Ovary (tissue), 10 donors: ENCODE measurements around the gene GTF2A2. TPM values are rescaled to one million over a fixed set of nuclear protein-coding genes. Genes with fewer than 3 reads are reported as not detected.

Experiments used
- DNase-seq, 5 donors: peaks; one replicate each; pipeline ENCODE4 v3.0.0-alpha.2; 2019 to 2020
- H3K27ac ChIP-seq, 2 donors: fragments of 200-600 bp; one replicate each; pipeline versions ENCODE4 v1.5.1 to v1.8.0; 2019 to 2022
- H3K27me3 ChIP-seq: fragments of 200-600 bp; one replicate; pipeline ENCODE4 v1.8.0; 2022
- H3K36me3 ChIP-seq: fragments of 200-600 bp; sonication (generic); one replicate; pipeline ENCODE4 v1.5.1; 2019
- H3K4me1 ChIP-seq: one replicate; pipeline ENCODE4 v1.8.1; 2013; ENCODE audit warnings: mild to moderate bottlenecking, moderate library complexity; ENCODE audit not compliant: insufficient read depth
- H3K4me3 ChIP-seq: fragments of 200-600 bp; sonication (generic); one replicate; pipeline ENCODE4 v1.5.1; 2017
- H3K9me3 ChIP-seq, 2 donors: fragments of 200-600 bp in 1 of 2; sonication (generic) in 1 of 2; one replicate each; pipeline versions ENCODE4 v1.5.1 to v1.8.1; 2013 to 2019; ENCODE audit warnings: mild to moderate bottlenecking in 1 of 2, moderate library complexity in 1 of 2
- CTCF ChIP-seq, 3 donors: fragments of 450-650 bp in 2 of 3; fragments of 200-600 bp in 1 of 3; IDR thresholded peaks; one replicate each; pipeline versions ENCODE4 v1.5.1 to v1.8.0; 2016 to 2022; ENCODE audit warnings: antibody characterized with exemption in 3 of 3, mild to moderate bottlenecking in 1 of 3
- EP300 ChIP-seq: sonication (generic); formaldehyde crosslinking; IDR thresholded peaks from one replicate; pipeline ENCODE4 v1.6.1; 2017; ENCODE audit warnings: antibody characterized with exemption
- POLR2A ChIP-seq: fragments of 450-650 bp; IDR thresholded peaks from one replicate; pipeline ENCODE4 v1.6.1; 2017; ENCODE audit warnings: antibody characterized with exemption, mild to moderate bottlenecking, moderate library complexity
- WGBS, 3 donors: extraction: QIAGEN DNeasy Blood & Tissue Kit in 1 of 3; methylation state at CpG; one replicate each; pipeline versions ENCODE4 v1.1.5 to v1.1.7; 2013 to 2017; 5-methylcytosine and 5-hydroxymethylcytosine counted together
- intact Hi-C, 4 donors: fragments of 100-400 bp; cut with DNase I; formaldehyde crosslinking; loops; one replicate each; pipeline versions ENCODE4 v1.11.0 to v1.15.1; 2022 to 2023
- long read RNA-seq, 3 donors: library from polyadenylated mRNA in 2 of 3; unstranded in 2 of 3; transcript quantifications; one replicate each; pipeline ENCODE4 v2.0.0 and lab custom pipeline, GENCODE V29; 2021 to 2026
- polyA plus RNA-seq, 2 donors: library from polyadenylated mRNA; stranded (reverse); fragments of 200-250 nt in 1 of 2; fragments of 350-450 nt in 1 of 2; fragmentation: Illumina TruSeq in 1 of 2; extraction: RNeasy Lipid Tissue Mini Kit (QIAGEN cat#74804) in 1 of 2; gene quantifications; one replicate each; pipeline ENCODE4 v1.2.3, GENCODE V29; 2013 to 2014
- total RNA-seq, 7 donors: library from RNA; depleted of rRNA in 2 of 7; stranded (reverse); fragments of >200 nt in 2 of 7; fragmentation: NEBNext Ultra II Directional in 3 of 7; extraction: Animal tissue kit (Norgen Biotek cat#: 25700) in 3 of 7; gene quantifications; one replicate each; pipeline versions ENCODE4 v1.1.0 to v1.2.4, GENCODE V29; 2016 to 2023
- donor health status: DM: no; HTN: no; CAD: no; lungs with moderate emphysema.
- donor health status: DM: no; HTN: no; CAD: no.
- donor health status: Bipolar disorder and iron deficiency.
- donor health status: DM: yes; HTN: yes; CAD: no.
- donor health status: DM: no; HTN: no; CAD: no.
- donor health status: DM: yes; HTN: yes; CAD: no.

GTF2A2 gene
- total RNA-seq = 100 to 1,000 TPM in 3 of 7 donors, 10 to 100 TPM in 4; 45.5 to 108 (median 99.9) TPM
- polyA plus RNA-seq = 100 to 1,000 TPM in 1 of 2 donors, 10 to 100 TPM in 1; 74.0 to 113 TPM
- long read RNA-seq, donor 1, transcript GTF2A2-202 (5 exons, 1,582 nt) = major isoform, 24 of 26 reads
- long read RNA-seq, donor 1, partial matches to known transcripts = 0 of 26 reads
- long read RNA-seq, donor 1, other reads (novel, unspliced or antisense) = 2 of 26 reads
- long read RNA-seq, donor 2, transcript GTF2A2-202 (5 exons, 1,582 nt) = major isoform, 66 of 75 reads
- long read RNA-seq, donor 2, partial matches to known transcripts = 0 of 75 reads
- long read RNA-seq, donor 2, other reads (novel, unspliced or antisense) = 7 of 75 reads
- long read RNA-seq, donor 3, transcript GTF2A2-202 (5 exons, 1,582 nt) = major isoform, 32 of 35 reads
- long read RNA-seq, donor 3, partial matches to known transcripts = 1 of 35 reads
- long read RNA-seq, donor 3, other reads (novel, unspliced or antisense) = 0 of 35 reads

GRCh38 chr15:59656897-59657634 lies at the start of gene GTF2A2:
Gene GTF2A2 (minus strand): TSS chr15:59657515. CDS start chr15:59652277, 5,238 bp downstream.
- peak within 1 kb of the TSS; percentile 60 to 62 for H3K27ac ChIP-seq
- no peaks in the 10 kb centered on the region for H3K36me3 ChIP-seq
- 0% methylated on average over 55 to 59 of the region's 59 CpGs for WGBS, 3 donors
- H3K27me3 ChIP-seq = no peaks in the 10 kb centered on the region
- intact Hi-C loops = no loop called here
- DNase-seq = peak; percentile 91 to 95 (median 92)
- H3K4me1 ChIP-seq = peaks cover 10% of the 10 kb centered on the region
- TF ChIP-seq EP300 (no peak), POLR2A (peak; percentile 54)
- H3K4me3 ChIP-seq = peak within 1 kb of the TSS; percentile 88
- no peaks in the 10 kb centered on the region for H3K9me3 ChIP-seq

GRCh38 chr15:59703979-59704796 lies 46.9 kb upstream of the GTF2A2 start:
- Histone ChIP-seq H3K4me1 (no peaks in the 10 kb centered on the region), H3K9me3 (no peaks in the 10 kb centered on the region), H3K27ac (no peak overlapping the region), H3K27me3 (no peaks in the 10 kb centered on the region), H3K4me3 (no peak overlapping the region), H3K36me3 (no peaks in the 10 kb centered on the region)
- intact Hi-C loops = no loop called here
- no peak for TF ChIP-seq EP300
- no peak for TF ChIP-seq CTCF (IDR thresholded peaks at IDR 0.05)
- TF ChIP-seq POLR2A = no peak
- 67 to 70% (median 68%) methylated on average over 6 of the region's 6 CpGs for WGBS, 3 donors
- no peak for DNase-seq

- H3K27ac ChIP-seq = no peak overlapping the region
- no peak overlapping the region for H3K4me3 ChIP-seq
- no peak for DNase-seq
- H3K36me3 ChIP-seq = no peaks in the 10 kb centered on the region
- no peaks in the 10 kb centered on the region for H3K9me3 ChIP-seq
- no peaks in the 10 kb centered on the region for H3K27me3 ChIP-seq
- no peaks in the 10 kb centered on the region for H3K4me1 ChIP-seq
- intact Hi-C loops = no loop called here
- TF ChIP-seq CTCF (IDR thresholded peaks at IDR 0.05) = no peak
- TF ChIP-seq POLR2A = no peak
- TF ChIP-seq EP300 = no peak
These were observed 45.0 kb upstream of the GTF2A2 start for GRCh38 chr15:59702351-59702750.

- Histone ChIP-seq H3K9me3 (no peaks in the 10 kb centered on the region), H3K27me3 (no peaks in the 10 kb centered on the region), H3K27ac (no peak overlapping the region), H3K4me3 (no peak overlapping the region), H3K36me3 (no peaks in the 10 kb centered on the region), H3K4me1 (no peaks in the 10 kb centered on the region)
- DNase-seq = no peak
- intact Hi-C loops = no loop called here
- 67 to 83% (median 69%) methylated on average over 4 of the region's 4 CpGs for WGBS, 3 donors
- no peak for TF ChIP-seq EP300
- no peak for TF ChIP-seq POLR2A
- TF ChIP-seq CTCF (IDR thresholded peaks at IDR 0.05) = no peak
These were observed 44.6 kb upstream of the GTF2A2 start for GRCh38 chr15:59701880-59702279.
